Stomach (tissue), 4 donors: Measurements from ENCODE around the gene CLCA1.

Experiments used
- POLR2A ChIP-seq, 4 donors: fragments of 450-650 bp; IDR thresholded peaks; one replicate each; pipeline ENCODE4 v1.6.1; 2016; ENCODE audit warnings: antibody characterized with exemption in 4 of 4, control low read depth in 2 of 4, mild to moderate bottlenecking in 1 of 4, moderate library complexity in 1 of 4
- TF ChIP-seq, protein P1 (sequence below), 7 experiments: fragments of 450-650 bp in 4 of 7; fragments of 200-600 bp in 3 of 7; sonication (generic) in 3 of 7; IDR thresholded peaks; one replicate each; pipeline ENCODE4 v1.5.1; 2016 to 2019; ENCODE audit warnings: antibody characterized with exemption in 7 of 7, control low read depth in 2 of 7, mild to moderate bottlenecking in 1 of 7

DNA sequence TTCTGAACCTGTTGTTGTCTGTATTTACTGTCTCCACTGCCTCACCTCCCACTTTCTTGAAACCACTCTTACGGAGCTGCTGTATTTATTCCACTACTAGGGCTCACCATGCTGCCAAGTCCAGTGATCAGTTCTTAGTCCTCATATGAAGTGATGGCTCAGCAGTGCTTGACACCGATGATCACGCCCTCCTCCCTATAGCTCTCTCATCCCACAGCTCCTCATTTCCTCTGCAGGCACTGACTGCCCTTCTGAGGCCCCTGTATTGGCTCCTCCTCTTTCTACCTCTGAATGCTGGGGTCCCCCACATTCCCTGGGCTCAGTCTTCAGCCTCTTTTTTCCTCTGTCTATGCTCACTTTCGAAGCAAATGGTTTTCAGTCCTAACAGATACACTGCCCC lies 3.4 kb downstream of the CLCA1 start:
- TF ChIP-seq POLR2A (IDR thresholded peaks at IDR 0.05): no peak
- TF ChIP-seq, protein P1, sequence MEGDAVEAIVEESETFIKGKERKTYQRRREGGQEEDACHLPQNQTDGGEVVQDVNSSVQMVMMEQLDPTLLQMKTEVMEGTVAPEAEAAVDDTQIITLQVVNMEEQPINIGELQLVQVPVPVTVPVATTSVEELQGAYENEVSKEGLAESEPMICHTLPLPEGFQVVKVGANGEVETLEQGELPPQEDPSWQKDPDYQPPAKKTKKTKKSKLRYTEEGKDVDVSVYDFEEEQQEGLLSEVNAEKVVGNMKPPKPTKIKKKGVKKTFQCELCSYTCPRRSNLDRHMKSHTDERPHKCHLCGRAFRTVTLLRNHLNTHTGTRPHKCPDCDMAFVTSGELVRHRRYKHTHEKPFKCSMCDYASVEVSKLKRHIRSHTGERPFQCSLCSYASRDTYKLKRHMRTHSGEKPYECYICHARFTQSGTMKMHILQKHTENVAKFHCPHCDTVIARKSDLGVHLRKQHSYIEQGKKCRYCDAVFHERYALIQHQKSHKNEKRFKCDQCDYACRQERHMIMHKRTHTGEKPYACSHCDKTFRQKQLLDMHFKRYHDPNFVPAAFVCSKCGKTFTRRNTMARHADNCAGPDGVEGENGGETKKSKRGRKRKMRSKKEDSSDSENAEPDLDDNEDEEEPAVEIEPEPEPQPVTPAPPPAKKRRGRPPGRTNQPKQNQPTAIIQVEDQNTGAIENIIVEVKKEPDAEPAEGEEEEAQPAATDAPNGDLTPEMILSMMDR (IDR thresholded peaks at IDR 0.05): no peak
